LNCaP clone FGC (cell line): Measurements from ENCODE around the gene MCTP1.

Source experiments
- DNase-seq: peaks from one replicate; pipeline ENCODE4 v3.0.0-alpha.2; 2011; ENCODE audit warnings: low read depth
- H3K4me3 ChIP-seq: 2 replicates; pipeline ENCODE4 v1.5.1; 2011; ENCODE audit warnings: mild to moderate bottlenecking, low read depth, low read length, control low read depth
- CTCF ChIP-seq: IDR thresholded peaks from 2 replicates; pipeline ENCODE4 v1.5.1; 2012; ENCODE audit warnings: mild to moderate bottlenecking; ENCODE audit not compliant: control insufficient read depth, insufficient read depth; ENCODE audit errors: extremely low read depth

MCTP1 gene

DNA sequence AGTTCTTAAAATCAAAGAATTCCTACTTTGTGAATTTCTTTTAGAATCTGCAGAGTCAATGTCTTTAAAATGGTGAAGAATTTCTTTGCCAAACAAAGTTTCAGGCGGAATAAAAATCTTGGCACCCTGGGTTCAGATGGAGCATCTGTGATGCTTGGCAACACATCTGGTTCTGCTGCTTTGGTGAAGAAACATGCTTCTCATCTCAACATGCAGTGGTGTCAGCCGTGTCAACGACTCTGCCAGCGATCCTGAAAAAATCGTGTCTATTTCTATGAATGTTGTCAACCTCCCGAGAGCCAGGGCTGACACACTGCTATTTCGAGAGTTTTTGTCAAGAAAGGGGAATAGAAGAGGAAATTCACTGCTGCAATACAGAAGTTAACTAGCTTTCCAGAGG lies 514.9 kb downstream of the MCTP1 start:
- no peak for TF ChIP-seq CTCF
- DNase-seq = no peak
- H3K4me3 ChIP-seq = no peak overlapping the region

- H3K4me3 ChIP-seq = no peak overlapping the region
- no peak for TF ChIP-seq CTCF
- no peak for DNase-seq
These were observed 523.1 kb downstream of the MCTP1 start for GRCh38 chr5:94761786-94762185.

GRCh38 chr5:94761055-94761454 lies 523.8 kb downstream of the MCTP1 start:
- no peak for DNase-seq
- no peak overlapping the region for H3K4me3 ChIP-seq
- no peak for TF ChIP-seq CTCF

DNA sequence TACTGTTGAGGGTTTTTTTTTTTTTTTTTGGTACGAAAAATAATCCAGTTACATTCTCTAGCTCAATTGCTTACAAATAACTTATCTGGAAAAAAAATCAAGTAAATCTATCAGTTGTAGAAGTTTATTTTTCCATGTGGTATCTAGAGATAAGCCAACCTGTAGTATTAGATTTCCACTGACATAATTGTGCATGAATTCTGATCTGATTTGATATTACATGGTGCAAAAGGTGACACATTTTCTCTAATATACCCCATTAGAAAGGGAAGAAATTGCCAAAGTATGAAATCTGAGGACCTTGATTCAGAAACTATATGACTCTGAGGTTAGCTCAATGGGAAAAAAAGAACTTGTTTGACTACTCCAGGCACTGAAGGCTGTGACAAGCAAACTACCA lies 524.9 kb downstream of the MCTP1 start:
- no peak for DNase-seq
- TF ChIP-seq CTCF = no peak
- no peak overlapping the region for H3K4me3 ChIP-seq

DNA sequence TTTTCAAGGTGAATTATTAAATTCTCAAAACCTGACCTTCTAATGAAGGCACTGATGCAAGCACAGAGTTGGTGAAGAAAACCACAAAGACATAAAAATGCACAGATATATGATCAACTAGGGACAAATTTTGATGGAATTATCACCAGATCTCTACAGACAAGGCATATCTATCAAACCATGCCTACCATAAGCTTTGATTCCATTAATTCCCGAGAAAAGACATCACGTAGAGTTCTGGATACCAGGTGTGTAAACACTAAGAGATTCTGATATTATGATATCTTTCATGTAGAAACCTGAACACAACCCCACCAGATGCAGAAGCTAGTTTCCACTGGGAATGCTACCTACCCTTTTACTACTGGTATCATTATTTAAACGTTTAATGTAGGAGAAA lies 525.9 kb downstream of the MCTP1 start:
- H3K4me3 ChIP-seq = no peak overlapping the region
- no peak for TF ChIP-seq CTCF
- no peak for DNase-seq

- no peak for DNase-seq
- no peak overlapping the region for H3K4me3 ChIP-seq
- no peak for TF ChIP-seq CTCF
These were observed 530.1 kb downstream of the MCTP1 start for GRCh38 chr5:94754824-94755223.

DNA sequence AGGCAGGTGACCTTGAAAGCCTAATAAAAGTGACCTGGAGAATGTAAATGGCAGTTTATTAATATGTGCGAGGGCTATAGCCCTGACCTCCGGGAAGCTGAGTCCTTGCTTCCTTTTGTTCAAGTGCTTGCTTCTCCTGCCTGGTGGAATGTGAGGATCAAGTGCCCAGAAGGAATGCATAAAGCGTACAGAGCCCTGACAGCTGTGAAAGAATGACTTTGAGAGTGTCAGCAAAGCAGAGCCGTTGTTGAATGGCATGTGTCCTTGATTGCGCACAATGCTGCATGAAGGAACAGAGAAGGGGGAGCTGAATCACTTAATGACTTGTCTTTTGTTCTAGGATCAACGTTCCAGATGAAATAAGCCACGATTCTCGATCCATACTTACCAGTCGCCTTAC lies 533.4 kb downstream of the MCTP1 start:
- no peak for DNase-seq
- TF ChIP-seq CTCF = no peak

More for the DNA sequence above, 533.4 kb downstream of the MCTP1 start:
- no peak overlapping the region for H3K4me3 ChIP-seq
